Activated CD4-positive, alpha-beta T cell treated with anti-CD3 and anti-CD28 coated beads, Interleukin-2, amount 50 U/mL, for 48 hours (primary cell): ENCODE results near the gene CCDC6.
"Not testable (repeated sequence)": the region's sequence is repeated elsewhere in the genome, so short reads cannot be mapped to it uniquely, and the experiment has no call there.

Source experiments
- DNase-seq, 2 experiments: peaks; one replicate each; pipeline ENCODE4 v3.0.0-alpha.2; 2020

Gene CCDC6

DNA sequence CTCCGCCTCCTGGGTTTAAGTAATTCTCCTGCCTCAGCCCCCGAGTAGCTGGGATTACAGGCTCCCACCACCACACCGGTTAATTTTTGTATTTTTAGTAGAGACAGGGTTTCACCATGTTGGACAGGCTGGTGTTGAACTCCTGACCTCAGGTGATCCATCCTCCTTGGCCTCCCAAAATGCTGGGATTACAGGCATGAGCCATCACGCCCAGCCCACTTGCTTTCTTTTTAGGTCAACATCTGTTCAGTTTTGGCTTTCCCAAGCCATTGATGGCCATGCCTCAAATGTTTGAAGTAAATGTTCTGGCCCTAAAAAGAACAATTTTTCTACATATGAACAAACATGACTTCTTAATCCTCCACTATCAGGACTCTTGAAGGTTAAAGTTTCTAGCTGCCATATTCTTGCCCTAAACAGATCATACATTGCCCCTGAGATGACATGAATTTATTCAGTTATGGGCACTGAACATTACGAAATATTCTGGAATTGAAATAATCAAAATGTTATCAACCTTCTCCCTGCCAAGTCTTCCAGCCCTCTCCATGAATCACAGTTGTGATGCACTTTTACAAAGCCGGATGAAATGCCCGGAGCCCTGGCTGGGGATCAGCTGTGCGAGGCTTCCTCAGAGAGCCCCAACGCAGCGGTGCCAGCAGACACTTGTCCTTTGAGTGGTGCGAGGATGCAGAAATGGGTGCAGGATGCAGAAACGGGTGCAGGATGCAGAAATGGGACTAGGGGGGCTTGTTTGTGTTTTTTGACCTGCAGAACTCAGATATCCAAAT is 156.0 kb downstream of the CCDC6 start:
- DNase-seq = no peak

DNA sequence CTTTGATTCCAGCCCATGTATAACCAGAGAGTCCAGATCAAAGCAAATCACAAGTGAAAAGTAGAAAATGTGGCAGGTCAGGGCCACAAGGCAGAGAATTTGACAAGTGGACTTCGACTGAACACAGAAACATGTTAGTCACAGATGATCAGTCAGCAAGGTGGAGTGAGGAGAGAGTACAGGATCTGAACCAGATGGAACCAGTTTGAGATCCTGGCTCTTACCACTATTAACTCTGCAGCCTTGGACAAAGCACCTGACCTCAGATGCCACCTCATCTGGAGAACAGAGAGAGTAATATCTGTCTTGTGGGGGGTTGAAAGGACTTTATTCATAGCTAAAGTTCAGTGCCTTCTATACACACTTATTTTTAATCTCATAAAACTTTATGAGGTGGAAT is 157.5 kb downstream of the CCDC6 start:
- DNase-seq = no peak

DNA sequence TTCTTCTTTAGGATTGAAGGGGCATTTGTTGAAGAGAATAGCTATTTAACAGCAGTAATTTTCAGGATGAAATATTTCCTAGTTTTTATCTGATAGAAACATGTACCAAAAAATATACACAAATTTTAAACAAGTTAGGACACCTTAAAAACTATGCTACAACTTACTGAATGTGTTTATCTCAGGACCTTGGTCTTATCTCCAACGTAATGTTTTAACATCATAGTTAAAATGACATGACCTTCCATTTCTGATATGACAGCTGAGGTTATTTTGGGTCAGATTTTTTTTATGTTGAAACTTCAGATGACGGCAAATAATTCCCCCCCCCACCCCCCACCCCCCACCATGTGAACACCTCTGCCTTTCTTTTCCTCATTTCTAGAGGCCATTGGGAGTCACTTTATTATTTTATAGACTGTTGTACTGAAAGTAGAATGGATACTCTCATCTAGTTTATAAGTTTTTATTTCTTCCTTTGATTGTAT is 161.1 kb downstream of the CCDC6 start:
- DNase-seq = no peak

DNA sequence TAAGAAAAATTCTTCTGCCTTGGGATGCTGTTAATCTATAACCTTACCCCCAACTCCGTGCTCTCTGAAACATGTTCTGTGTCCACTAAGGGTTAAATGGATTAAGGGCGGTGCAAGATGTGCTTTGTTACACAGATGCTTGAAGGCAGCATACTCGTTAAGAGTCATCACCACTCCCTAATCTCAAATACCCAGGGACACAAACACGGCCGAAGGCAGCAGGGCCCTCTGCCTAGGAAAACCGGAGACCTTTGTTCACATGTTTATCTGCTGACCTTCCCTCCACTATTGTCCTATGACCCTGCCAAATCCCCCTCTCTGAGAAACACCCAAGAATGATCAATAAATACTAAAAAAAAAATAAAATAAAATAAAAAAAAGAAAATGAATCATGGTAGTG is 161.6 kb downstream of the CCDC6 start:
- DNase-seq = not testable (repeated sequence)

DNA sequence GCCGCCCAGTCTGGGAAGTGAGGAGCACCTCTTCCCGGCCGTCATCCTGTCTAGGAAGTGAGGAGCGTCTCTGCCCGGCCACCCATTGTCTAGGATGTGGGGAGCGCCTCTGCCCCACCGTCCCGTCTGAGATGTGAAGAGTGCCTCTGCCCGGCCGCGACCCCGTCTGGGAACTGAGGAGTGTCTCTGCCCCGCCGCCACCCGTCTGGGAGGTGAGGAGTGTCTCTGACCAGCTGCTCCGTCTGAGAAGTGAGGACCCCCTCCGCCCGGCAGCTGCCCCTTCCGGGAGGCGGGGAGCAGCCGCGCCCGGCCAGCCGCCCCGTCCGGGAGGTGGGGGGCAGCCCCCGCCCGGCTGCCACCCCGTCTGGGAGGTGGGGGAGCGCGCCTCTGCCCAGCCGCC is 162.2 kb downstream of the CCDC6 start:
- not testable (repeated sequence) for DNase-seq

DNA sequence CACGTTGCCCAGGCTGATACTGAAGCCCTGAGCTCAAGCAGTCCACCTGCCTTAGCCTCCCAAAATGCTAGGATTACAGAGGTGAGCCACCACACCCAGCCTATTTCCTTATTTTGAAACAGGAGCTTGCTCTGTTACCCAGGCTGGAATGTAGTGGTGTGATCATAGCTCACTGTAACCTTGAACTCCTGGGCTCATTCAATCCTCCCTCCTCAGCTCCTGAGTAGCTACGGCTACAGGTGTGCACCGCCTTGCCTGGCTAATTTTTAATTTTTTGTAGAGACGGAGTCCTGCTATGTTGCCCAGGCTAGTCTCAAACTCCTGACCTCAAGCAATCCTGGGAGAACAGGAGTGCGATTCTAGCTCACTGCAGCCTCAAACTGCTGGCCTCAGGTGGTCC is 164.8 kb downstream of the CCDC6 start:
- no peak for DNase-seq

DNA sequence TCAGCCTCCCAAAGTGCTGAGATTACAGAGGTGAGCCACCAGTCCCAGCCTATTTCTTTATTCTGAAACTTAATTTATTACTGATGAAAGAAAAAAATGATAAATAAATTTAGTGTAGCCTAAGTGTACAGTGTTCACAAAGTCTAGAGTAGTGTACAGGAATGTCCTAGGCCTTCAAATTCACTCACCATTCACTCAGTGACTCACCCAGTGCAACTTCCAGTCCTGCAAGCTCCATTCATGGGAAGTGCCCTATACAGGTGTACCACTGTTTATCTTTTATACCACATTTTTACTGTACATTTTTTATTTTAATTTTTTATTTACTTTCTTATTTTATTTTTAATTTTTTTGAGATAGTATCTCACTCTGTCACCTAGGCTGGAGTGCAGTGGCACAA is 165.3 kb downstream of the CCDC6 start:
- DNase-seq = no peak
